Prostate gland (tissue), 2 donors: ENCODE data around the gene PCDHGA11.

Experiments
- CTCF ChIP-seq, 4 experiments: fragments of 200-600 bp in 2 of 4; fragments of 450-650 bp in 2 of 4; sonication (generic) in 2 of 4; IDR thresholded peaks; 1 replicate in 3 of 4; 2 replicates in 1 of 4; pipeline ENCODE4 v1.5.1; 2016 to 2019; ENCODE audit warnings: antibody characterized with exemption in 4 of 4, mild to moderate bottlenecking in 2 of 4, moderate library complexity in 2 of 4
- POLR2A ChIP-seq: fragments of 450-650 bp; IDR thresholded peaks from one replicate; pipeline ENCODE4 v1.6.1; 2016; ENCODE audit warnings: antibody characterized with exemption, mild to moderate bottlenecking
- POLR2AphosphoS5 ChIP-seq: sonication (generic); formaldehyde crosslinking; IDR thresholded peaks from one replicate; pipeline ENCODE4 v1.6.1; 2017; ENCODE audit warnings: antibody characterized with exemption

GRCh38 chr5:141389153-141390042, 31.5 kb upstream of the PCDHGA11 start:
- no peak for TF ChIP-seq CTCF (IDR thresholded peaks at IDR 0.05)
- no peak for TF ChIP-seq POLR2A
- no peak for TF ChIP-seq POLR2AphosphoS5
